ENCODE measurements around the gene PPP1R15B.
A peak's percentile ranks its signal among the peaks of the same experiment; 100 is the strongest.

PPP1R15B gene

GRCh38 chr1:204400882-204401510 is 10.6 kb downstream of the PPP1R15B start:
- no peak for DNase-seq (ENCODE audit: low read depth)

GRCh38 chr1:204398197-204399125 is 13.2 kb downstream of the PPP1R15B start:
- DNase-seq (ENCODE audit: low read depth): no peak

- DNase-seq (ENCODE audit: low read depth): no peak
These were observed 15.5 kb downstream of the PPP1R15B start for GRCh38 chr1:204396015-204396583.

DNA sequence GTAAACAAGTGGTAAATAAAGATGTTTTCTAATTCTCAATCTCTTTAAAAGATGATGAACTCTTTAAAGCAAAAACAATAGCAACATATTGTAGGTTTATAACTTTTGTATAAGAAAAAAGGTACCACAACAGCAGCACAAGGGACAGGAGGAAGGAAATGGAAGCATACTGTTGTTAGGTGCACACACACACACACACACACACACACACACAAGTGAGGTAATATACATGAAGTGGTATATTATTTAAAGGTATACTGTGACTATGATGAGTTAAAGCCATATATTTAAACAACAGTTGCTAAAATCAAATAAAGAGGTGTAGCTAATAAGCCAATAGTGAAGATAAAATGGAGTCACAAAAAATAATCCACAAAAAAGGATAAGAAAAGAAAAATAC is 20.0 kb downstream of the PPP1R15B start:
- no peak for DNase-seq (ENCODE audit: low read depth)

GRCh38 chr1:204390751-204391466 is 20.7 kb downstream of the PPP1R15B start:
- no peak for DNase-seq (ENCODE audit: low read depth)

DNA sequence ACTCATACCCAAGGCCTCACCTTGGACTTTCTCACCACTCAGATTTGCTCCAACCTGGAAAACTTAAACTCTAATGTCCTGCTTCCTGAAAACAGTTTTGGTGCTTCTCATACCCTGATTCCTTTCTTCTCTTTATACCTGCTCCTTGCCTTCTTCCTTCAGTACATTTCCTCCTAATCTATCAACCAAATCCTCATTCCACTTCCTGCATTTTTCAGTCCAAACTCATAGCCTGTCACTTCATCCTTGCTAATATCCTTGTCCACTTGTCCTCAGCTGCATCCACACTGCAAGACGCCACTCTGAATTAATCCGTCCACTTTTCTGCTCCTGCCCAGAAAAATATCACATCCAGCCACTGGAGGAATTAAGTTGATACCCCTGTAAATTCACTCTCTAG is 25.9 kb downstream of the PPP1R15B start:
- no peak for DNase-seq (ENCODE audit: low read depth)

DNA sequence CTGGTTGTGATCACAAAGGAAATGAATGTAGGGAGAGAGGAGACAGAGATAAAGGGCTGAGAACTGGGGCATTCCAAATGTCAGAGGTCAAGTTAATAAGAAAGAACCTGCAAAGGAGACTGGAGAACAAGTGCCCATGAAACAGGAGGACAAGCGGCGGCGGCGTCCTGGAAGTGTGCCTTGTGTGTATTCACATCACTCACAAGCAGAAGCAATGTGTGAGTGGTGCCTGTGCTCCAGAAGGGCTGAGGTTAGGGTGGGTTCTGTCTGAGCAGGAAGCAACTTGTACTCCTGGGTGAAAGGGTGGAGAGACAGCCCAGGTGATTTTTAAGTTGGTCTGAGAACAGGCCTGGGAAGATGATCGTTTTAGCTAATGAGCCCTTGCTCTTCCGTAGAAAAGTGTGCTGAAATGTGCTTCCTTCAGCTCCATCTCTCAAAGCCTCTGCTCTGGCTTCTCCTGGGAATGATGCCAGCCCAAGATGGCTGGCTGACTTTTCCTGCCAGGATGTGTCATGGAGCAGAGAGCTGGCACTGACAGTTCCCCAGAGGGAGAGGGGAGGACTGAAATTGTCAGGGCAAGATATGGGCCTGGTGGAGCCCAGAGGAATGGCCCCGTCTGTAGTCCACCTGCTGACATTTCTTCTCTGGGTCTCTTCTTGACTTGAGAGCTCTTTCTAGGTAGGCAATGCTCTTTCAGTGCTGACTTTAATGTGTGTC is 26.8 kb downstream of the PPP1R15B start:
- DNase-seq (ENCODE audit: low read depth): no peak

- no peak for DNase-seq (ENCODE audit: low read depth)
These were observed 28.3 kb downstream of the PPP1R15B start for GRCh38 chr1:204383163-204383904.

- no peak for DNase-seq (ENCODE audit: low read depth)
These were observed 28.9 kb downstream of the PPP1R15B start for GRCh38 chr1:204382714-204383083.

GRCh38 chr1:204380293-204380831 is 31.3 kb downstream of the PPP1R15B start:
- DNase-seq (ENCODE audit: low read depth): no peak

DNA sequence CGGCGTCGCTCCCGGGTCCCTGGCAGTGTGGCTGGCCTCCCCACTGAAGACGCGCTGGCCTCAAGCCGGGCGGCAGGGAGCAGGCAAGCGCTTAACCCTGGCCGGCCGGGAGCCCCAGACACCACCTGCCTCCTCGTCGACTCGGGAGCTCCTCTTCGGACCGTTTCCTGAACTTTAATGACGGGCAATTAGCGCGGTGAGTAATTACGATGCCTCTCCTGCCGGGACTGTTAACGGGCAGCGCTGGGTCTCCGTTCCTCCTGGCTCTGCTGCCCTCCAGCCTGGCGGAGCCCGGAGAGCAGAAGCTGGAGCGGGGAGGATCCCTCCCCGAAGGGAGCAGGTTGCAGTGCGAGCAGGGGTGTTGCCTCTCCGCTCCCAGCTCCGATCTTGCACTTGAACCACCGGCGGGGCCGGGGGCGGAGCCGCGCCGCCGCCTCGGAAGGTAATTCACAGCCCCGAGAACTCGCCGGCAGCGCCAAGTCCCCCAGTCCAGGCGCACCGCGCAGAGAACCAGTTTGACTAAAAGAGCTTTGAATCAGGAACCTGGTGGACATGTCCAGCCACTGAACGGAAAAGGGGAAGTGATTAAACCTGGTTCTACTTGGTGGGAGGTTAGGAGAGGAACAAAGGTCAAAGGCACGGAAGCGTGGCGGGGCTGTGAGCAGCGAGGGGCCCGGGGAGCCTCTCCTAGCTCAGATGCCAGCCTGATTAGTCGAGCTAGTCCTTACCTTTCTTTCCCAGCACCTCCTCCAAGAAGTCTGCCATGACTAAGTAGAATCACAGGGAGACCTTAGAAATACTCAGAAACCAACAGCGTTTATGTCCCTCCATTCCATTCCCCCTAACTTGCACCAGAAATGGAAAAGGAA is 33.6 kb downstream of the PPP1R15B start:
- DNase-seq (ENCODE audit: low read depth): peak; percentile 27

DNA sequence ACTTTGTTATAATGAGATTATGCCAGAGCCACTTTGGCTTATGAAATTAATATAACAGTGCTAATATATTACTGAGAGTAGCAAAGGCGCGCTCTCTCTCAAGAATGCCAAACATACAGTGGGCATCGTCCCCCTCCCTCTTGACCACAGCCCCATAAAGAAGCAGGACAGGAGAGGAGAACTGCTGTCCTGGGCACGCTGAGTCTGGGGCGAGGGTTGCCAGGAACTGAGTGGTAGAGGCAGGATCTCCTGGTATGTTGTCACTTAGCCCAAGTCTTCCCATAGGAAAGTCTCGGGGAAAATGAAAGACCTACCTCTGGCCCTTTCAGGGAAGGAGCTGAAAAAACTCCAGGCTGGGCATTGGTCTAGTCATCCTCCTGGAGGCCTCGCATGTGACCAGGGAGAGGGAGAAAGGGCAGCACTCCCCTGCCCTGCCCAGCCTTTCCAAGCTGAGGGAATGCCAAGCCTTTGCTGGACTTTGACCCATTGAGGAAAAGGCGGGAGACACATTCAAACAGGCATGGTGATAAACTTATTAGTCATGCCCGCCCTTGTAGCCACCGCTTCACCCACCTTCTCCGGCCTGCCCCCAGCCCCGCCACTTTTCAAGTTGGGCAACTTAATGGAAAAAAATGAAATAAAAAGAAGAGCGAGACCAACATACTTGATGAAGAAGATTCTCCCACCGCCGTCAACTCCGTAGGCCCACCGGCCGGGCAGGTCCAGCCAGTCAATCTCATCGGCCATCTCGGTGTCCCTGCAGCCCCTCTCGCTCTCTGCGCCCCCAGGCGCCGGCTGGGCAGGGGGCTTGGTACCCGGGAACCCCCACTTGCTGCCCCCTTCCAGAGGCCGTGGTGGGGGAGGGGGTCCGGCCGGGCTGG is 34.5 kb downstream of the PPP1R15B start:
- no peak for DNase-seq (ENCODE audit: low read depth)

GRCh38 chr1:204376465-204376864 is 35.2 kb downstream of the PPP1R15B start:
- DNase-seq (ENCODE audit: low read depth): no peak

GRCh38 chr1:204373911-204374310 is 37.7 kb downstream of the PPP1R15B start:
- no peak for DNase-seq (ENCODE audit: low read depth)

DNA sequence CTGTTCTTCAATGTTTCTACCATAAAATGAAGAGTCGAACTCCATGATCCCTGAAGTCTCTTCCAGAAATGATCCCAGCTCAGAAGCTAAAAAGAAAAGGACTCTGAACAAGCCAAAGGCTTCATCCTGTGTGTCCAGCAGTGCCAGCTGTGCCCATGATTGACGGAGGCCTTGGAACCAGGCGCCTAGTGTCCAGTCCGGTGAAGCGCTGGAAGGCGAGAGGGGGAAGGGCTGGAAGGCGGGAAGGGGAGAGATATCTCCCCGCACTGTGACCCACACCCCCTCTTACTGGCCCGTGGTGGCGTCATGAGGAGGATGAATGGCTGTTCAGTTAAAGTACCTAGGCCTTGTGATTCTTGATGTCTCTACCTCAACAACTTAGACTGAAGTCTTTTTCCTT is 41.4 kb downstream of the PPP1R15B start:
- DNase-seq (ENCODE audit: low read depth): no peak

DNA sequence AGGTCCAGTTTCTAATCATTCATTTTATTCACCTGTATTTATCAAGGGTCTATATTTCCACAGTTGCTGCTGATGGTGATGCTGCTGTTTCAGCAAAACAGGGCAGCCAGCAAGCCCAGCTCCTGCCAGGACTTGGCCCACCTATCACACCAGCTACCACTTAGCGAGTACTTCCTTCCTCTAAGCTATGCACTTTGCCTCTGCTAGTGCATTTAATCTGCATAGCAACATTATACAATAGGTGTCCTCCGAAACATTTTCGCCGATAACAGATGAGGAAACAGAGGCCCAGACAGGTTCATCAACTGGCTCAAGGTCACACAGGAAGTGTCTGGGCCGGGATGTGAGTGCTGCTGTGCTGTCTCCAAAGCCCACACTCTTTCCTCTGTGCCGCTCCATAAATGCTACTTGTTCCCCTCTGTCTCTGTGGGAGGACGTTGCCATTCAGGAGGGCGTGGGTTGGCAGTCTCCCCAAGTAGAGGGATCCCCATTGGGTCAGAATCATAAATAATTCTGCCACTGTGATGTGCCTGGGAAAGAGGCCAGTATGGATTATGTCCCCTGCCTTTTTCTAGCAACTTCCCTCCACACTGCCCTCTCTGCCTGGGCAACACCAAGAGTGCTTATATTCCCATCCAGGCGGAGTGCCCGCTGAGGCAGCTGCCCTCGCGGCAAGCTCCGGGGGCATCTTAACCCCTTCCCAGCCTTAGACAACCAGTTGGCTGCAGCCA is 42.5 kb downstream of the PPP1R15B start:
- DNase-seq (ENCODE audit: low read depth): no peak

DNA sequence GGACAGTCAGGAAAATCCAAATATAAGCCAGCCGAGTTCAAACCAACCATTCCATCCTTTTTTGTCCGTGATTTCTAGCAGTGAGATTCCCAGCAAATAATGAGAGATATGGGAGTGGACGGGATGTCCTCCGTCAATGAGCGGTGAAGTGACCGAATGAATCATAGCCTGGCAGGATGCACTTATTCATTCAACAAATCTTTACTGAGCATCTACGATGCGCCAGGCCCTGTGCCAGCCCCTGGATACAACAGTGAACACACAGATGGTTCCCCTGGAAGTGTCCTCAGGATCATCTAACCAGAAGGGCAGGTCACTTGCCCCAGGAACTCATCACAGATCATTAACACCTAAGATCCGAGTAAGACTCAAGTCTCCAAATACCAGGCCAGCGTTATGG is 43.7 kb downstream of the PPP1R15B start:
- no peak for DNase-seq (ENCODE audit: low read depth)

- DNase-seq (ENCODE audit: low read depth): no peak
These were observed 44.3 kb downstream of the PPP1R15B start for GRCh38 chr1:204367193-204367858.

All from stimulated activated CD8-positive, alpha-beta memory T cell treated with anti-CD3 and anti-CD28 coated beads, Interleukin-4, amount 100 ng/mL, for 24 hours (primary cell).